Naive B cell (primary cell): ENCODE data around the gene MYL5. TPM values are rescaled to one million over a fixed set of nuclear protein-coding genes. Genes with fewer than 3 reads are reported as not detected.
"Not testable (repeated sequence)": the region's sequence is repeated elsewhere in the genome, so short reads cannot be mapped to it uniquely, and the experiment has no call there.

Experiments used
- ATAC-seq, 2 donors: fragments of 150-1000 bp; cut with Tn5 transposase; 2 replicates each; pipeline ENCODE4 v1.10.0; 2021; ENCODE audit warnings: low read depth in 2 of 2, mild to moderate bottlenecking in 2 of 2, moderate library complexity in 2 of 2
- DNase-seq: peaks from one replicate; pipeline ENCODE4 v3.0.0; 2022
- H3K27ac Mint-ChIP-seq, 6 donors: one replicate each; pipeline ENCODE4 v1.8.0; 2020 to 2022; ENCODE audit warnings: mild to moderate bottlenecking in 6 of 6, mixed read lengths in 6 of 6, moderate library complexity in 5 of 6, inconsistent platforms in 2 of 6
- H3K27me3 Mint-ChIP-seq, 3 donors: one replicate each; pipeline ENCODE4 v1.8.0; 2021 to 2022; ENCODE audit warnings: mixed read lengths in 3 of 3, mild to moderate bottlenecking in 1 of 3
- H3K36me3 Mint-ChIP-seq, 2 donors: one replicate each; pipeline ENCODE4 v1.8.0; 2020 to 2022; ENCODE audit warnings: mixed read lengths in 2 of 2, inconsistent platforms in 1 of 2, mild to moderate bottlenecking in 1 of 2
- H3K4me1 Mint-ChIP-seq, 3 donors: one replicate each; pipeline ENCODE4 v1.8.0; 2020 to 2022; ENCODE audit warnings: mixed read lengths in 3 of 3, inconsistent platforms in 1 of 3, mild to moderate bottlenecking in 1 of 3, moderate library complexity in 1 of 3
- H3K4me3 Mint-ChIP-seq, 8 donors: one replicate each; pipeline ENCODE4 v1.8.0; 2020 to 2022; ENCODE audit warnings: mild to moderate bottlenecking in 8 of 8, mixed read lengths in 8 of 8, moderate library complexity in 8 of 8, inconsistent platforms in 2 of 8
- H3K9me3 Mint-ChIP-seq, 7 donors: one replicate each; pipeline ENCODE4 v1.8.0; 2020 to 2022; ENCODE audit warnings: mixed read lengths in 7 of 7, mild to moderate bottlenecking in 5 of 7, inconsistent platforms in 2 of 7, moderate library complexity in 1 of 7
- polyA plus RNA-seq, 6 donors: library from polyadenylated mRNA; unstranded; fragments of 300-500 nt; fragmentation: Illumina TruSeq; gene quantifications; one replicate each; pipeline ENCODE4 v1.2.3, GENCODE V29; 2021; ENCODE audit warnings: low read depth in 6 of 6

MYL5 gene
- polyA plus RNA-seq, 6 donors from 2014 or later: 7.3 to 13.4 (median 11.8) TPM

- not testable (repeated sequence) for DNase-seq, ATAC-seq, H3K9me3 Mint-ChIP-seq, H3K36me3 Mint-ChIP-seq
- Mint-ChIP-seq H3K27me3 (peaks cover 3 to 31% (median 8%) of the 10 kb centered on the region in 3 donors), H3K4me3 (peak overlapping the region in 1 of 8 donors; percentile 83), H3K4me1 (peaks cover 7 to 17% (median 9%) of the 10 kb centered on the region in 3 donors), H3K27ac (peak overlapping the region in 2 of 6 donors; percentile 67 to 83)
Measured at GRCh38 chr4:694341-694940, 20.1 kb downstream of the MYL5 start.

DNA sequence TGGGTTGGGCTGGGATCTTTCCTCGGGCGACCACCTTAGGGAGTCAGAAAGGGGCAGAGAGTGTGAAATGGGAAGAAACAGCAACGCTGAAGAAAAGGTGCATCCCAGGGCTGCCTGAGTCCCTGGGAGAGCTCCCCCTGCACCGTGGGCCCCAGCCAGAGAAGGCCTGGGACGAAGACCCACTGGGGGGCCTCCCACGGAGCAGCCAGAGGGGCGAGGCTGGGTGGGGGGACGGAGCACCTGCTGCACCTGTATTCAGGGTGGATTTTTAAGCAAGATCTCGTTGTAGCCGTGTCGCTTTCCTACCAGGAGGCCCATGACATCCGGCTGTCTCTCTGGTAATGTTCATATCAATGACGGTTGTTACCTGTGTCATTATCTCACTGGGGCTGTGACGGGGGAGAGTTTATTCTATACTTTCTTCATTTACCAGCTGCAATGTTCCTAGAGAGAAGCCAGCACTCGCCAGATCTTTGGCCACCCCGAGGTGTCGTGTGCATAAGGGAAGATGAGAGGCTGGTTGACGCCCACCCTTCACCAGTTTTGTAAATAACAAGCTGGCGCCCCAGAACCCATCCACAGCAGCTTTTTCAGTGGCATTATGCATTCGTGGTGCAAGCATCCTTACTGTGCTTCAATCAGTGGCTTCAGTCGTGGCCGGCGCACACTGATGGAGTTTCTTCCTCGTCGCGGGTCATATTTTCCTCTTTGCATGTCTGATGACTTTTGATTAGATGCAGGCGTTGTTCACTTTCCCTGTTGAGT is 25.7 kb downstream of the MYL5 start:
- peaks cover 0 to 8% (median 4%) of the 10 kb centered on the region in 3 donors for H3K27me3 Mint-ChIP-seq
- H3K4me3 Mint-ChIP-seq: peak overlapping the region in 5 of 8 donors; percentile 32 to 78 (median 70)
- no peak for DNase-seq
- peak overlapping the region in 1 of 6 donors; percentile 89 for H3K27ac Mint-ChIP-seq
- H3K4me1 Mint-ChIP-seq: peaks cover 15 to 21% (median 18%) of the 10 kb centered on the region in 3 donors
- H3K36me3 Mint-ChIP-seq: no peaks in the 10 kb centered on the region
- no peak for ATAC-seq
- no peaks in the 10 kb centered on the region for H3K9me3 Mint-ChIP-seq

DNA sequence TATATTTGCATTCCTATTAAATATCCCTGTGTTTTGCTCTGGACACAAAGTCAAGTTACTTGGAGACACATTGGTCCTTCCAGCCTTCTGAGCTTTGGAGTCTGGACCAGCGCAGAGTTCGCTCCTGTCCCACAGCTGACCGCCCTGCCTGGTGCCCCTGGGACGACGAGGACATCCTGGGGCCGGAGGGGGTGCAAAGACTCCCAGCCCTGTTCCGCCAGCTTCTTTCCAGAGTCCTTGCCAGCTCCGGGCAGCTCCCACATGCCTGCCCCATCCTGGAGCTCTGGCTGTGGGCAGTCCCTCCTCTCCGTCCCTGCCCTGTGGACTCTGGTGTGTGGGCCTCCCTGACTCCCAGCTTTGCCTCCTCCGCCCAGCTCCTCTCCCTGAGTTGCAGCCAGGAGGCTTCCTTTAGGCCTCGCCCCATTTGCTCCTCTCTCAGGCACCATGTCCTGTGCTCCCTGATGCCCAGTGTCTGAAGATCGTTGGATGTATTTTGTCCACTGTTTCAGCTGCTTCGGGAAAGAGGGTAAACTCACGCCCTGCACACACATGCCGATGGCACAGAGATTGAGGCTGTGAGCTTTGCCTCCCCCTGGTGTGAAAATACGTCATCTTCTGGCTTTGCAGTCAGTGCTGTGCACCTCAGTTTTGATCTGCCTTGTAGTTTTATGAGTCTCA is 26.4 kb downstream of the MYL5 start:
- DNase-seq (no peak), ATAC-seq (no peak)
- Mint-ChIP-seq H3K27me3 (peaks cover 0 to 4% (median 1%) of the 10 kb centered on the region in 3 donors), H3K4me3 (peak overlapping the region in 5 of 8 donors; percentile 31 to 52 (median 50)), H3K4me1 (peaks cover 21 to 24% (median 21%) of the 10 kb centered on the region in 3 donors), H3K36me3 (no peaks in the 10 kb centered on the region), H3K27ac (peak overlapping the region in 2 of 6 donors; percentile 56 to 57), H3K9me3 (no peaks in the 10 kb centered on the region)

GRCh38 chr4:702618-703048 is 28.3 kb downstream of the MYL5 start:
- no peaks in the 10 kb centered on the region for H3K9me3 Mint-ChIP-seq
- peak overlapping the region in 1 of 6 donors; percentile 68 for H3K27ac Mint-ChIP-seq
- ATAC-seq (no peak), DNase-seq (no peak)
- H3K27me3 Mint-ChIP-seq: peaks cover 0 to 4% (median 0%) of the 10 kb centered on the region in 3 donors
- H3K4me3 Mint-ChIP-seq: no peak overlapping the region
- H3K4me1 Mint-ChIP-seq: peaks cover 21 to 30% (median 21%) of the 10 kb centered on the region in 3 donors
- H3K36me3 Mint-ChIP-seq: no peaks in the 10 kb centered on the region

GRCh38 chr4:703336-704197 is 29.2 kb downstream of the MYL5 start:
- H3K27ac Mint-ChIP-seq: no peak overlapping the region
- no peak for DNase-seq
- H3K4me3 Mint-ChIP-seq: peak overlapping the region in 3 of 8 donors; percentile 15 to 61 (median 44)
- peaks cover 0 to 4% (median 0%) of the 10 kb centered on the region in 3 donors for H3K27me3 Mint-ChIP-seq
- no peaks in the 10 kb centered on the region for H3K36me3 Mint-ChIP-seq
- peaks cover 22 to 32% (median 24%) of the 10 kb centered on the region in 3 donors for H3K4me1 Mint-ChIP-seq
- ATAC-seq: no peak
- H3K9me3 Mint-ChIP-seq: no peaks in the 10 kb centered on the region

- Mint-ChIP-seq H3K4me3 (peak overlapping the region in 4 of 8 donors; percentile 30 to 86 (median 68)), H3K27ac (peak overlapping the region in 1 of 6 donors; percentile 51)
- ATAC-seq: no peak
Measured at GRCh38 chr4:704198-704891, 30.0 kb downstream of the MYL5 start.

GRCh38 chr4:704971-705277 is 30.6 kb downstream of the MYL5 start:
- DNase-seq: no peak
- H3K4me3 Mint-ChIP-seq: peak overlapping the region; percentile 77 to 89 (median 86)
- no peaks in the 10 kb centered on the region for H3K9me3 Mint-ChIP-seq
- H3K27ac Mint-ChIP-seq: peak overlapping the region in 2 of 6 donors; percentile 51 to 85
- H3K36me3 Mint-ChIP-seq: no peaks in the 10 kb centered on the region
- H3K4me1 Mint-ChIP-seq: peaks cover 26 to 30% (median 27%) of the 10 kb centered on the region in 3 donors
- no peaks in the 10 kb centered on the region for H3K27me3 Mint-ChIP-seq
- ATAC-seq: no peak

More at GRCh38 chr4:704198-704891, 30.0 kb downstream of the MYL5 start:
- peaks cover 0 to 2% (median 0%) of the 10 kb centered on the region in 3 donors for H3K27me3 Mint-ChIP-seq
- DNase-seq: no peak
- no peaks in the 10 kb centered on the region for H3K36me3 Mint-ChIP-seq
- peaks cover 24 to 32% (median 24%) of the 10 kb centered on the region in 3 donors for H3K4me1 Mint-ChIP-seq
- no peaks in the 10 kb centered on the region for H3K9me3 Mint-ChIP-seq

DNA sequence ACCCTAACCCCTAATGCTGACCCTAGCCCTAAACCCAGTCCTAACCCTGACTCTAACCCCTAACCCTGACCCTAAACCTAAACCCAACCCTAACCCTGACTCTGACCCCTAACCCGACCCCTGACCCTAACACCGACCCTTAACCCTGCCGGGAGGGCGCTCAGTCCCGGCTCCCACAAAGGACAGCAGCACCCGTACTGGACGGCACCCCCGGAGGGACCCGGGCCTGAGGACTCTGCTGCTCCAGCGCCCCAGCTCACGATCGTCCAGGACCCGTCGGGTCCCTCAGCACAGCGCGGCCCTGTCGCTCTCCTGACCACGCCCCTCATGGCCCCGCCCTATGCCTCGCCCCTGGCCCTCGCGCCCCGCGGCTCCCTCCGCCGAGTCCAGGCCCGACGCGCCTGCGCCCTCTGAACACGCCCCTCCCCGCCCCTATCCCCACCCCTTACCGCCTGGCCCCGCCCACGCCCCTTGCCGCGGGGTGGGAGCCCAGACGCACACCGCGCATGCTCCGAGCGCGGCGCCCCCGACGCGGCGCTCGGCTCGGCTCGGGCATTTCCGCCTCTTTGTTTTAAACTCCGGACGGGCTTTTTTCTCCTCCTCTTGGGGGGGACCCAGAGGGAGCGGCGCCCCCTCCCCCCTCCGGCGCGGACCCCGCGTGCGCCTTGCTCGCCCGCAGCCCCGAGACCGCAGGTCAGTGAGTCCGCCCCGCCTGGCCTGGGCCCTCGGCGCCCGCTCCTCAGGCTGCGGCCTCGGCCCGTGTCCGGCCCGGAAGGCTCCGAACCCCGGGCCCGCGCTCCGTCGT is 31.1 kb downstream of the MYL5 start, which contains the start of gene PCGF3:
TSS of gene PCGF3 (plus strand) at position 555 of the 805 bp plus-strand sequence. CDS start 27,849 bp downstream, outside the sequence.
- DNase-seq (peak; percentile 93), ATAC-seq (peak; percentile 93 to 95)
- Mint-ChIP-seq H3K4me1 (peaks cover 27 to 35% (median 31%) of the 10 kb centered on the region in 3 donors), H3K36me3 (no peaks in the 10 kb centered on the region), H3K27ac (peak within 1 kb of the TSS in 4 of 6 donors; percentile 60 to 92 (median 82)), H3K27me3 (no peaks in the 10 kb centered on the region), H3K9me3 (no peaks in the 10 kb centered on the region), H3K4me3 (peak within 1 kb of the TSS; percentile 77 to 89 (median 86))

- not testable (repeated sequence) for ATAC-seq, H3K27ac Mint-ChIP-seq, DNase-seq, H3K36me3 Mint-ChIP-seq, H3K9me3 Mint-ChIP-seq, H3K27me3 Mint-ChIP-seq
- Mint-ChIP-seq H3K4me3 (peak overlapping the region in 1 of 8 donors; percentile 77), H3K4me1 (peaks cover 24 to 38% (median 26%) of the 10 kb centered on the region in 3 donors)
Measured at GRCh38 chr4:706083-706633, 31.8 kb downstream of the MYL5 start.

DNA sequence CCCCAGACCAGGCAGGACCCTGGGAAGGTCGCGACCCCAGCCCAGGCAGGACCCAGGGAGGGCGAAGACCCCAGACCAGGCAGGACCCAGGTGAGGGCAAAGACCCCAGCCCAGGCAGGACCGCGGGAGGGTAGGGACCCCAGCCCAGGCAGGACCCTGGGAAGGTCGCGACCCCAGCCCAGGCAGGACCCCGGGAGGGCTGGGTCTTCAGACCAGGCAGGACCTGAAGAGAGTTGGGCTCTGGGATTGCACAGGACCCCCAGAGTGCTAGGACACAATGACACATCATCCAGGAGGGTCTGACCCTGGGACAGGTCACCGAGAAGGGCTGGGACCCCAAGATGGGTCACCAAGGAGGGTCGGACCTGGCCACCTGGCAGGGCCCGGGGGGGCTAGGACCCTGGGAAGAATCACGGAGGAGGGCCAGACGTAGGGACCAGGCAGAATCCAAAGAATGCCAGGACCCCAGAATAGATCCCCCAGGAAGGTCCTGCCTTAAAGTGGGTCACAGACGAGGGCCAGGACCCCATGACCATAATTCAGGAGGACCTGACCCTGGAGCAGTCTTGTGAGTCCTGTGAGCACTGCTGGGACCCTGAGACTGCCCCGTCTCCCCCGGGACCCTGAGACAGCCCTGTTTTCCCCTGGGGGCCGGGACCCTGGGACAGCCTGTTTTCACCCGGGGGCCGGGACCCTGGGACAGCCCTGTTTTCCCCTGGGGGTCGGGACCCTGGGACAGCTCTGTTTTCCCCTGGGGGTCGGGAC is 32.7 kb downstream of the MYL5 start:
- DNase-seq (no peak), ATAC-seq (no peak)
- Mint-ChIP-seq H3K36me3 (no peaks in the 10 kb centered on the region), H3K9me3 (no peaks in the 10 kb centered on the region), H3K4me1 (peaks cover 24 to 38% (median 26%) of the 10 kb centered on the region in 3 donors), H3K27me3 (no peaks in the 10 kb centered on the region), H3K27ac (peak overlapping the region in 1 of 6 donors; percentile 53), H3K4me3 (peak overlapping the region in 2 of 8 donors; percentile 24 to 51)
